GM13977 (cell line): ENCODE measurements around the gene CDON.

Experiments used
- DNase-seq: peaks from one replicate; pipeline ENCODE4 v3.0.0; 2012; ENCODE audit warnings: low spot score
- in situ Hi-C: fragments of 300-500 bp; cut with MboI; formaldehyde crosslinking; loops from one replicate; pipeline ENCODE4 v1.12.0; 2022; ENCODE audit warnings: low sequenced_read_pairs, low pct_unique_long_range_greater_than_20kb, mixed read lengths, inconsistent platforms; ENCODE audit not compliant: unreplicated experiment
- TF ChIP-seq, protein P1 (sequence below): IDR thresholded peaks from 2 replicates; pipeline ENCODE4 v1.5.1; 2012; ENCODE audit warnings: mild to moderate bottlenecking, control low read depth; ENCODE audit not compliant: insufficient read depth; ENCODE audit errors: extremely low read depth, missing control alignments

Gene CDON

GRCh38 chr11:125951731-125952130 is 110.9 kb downstream of the CDON start:
- TF ChIP-seq, protein P1, sequence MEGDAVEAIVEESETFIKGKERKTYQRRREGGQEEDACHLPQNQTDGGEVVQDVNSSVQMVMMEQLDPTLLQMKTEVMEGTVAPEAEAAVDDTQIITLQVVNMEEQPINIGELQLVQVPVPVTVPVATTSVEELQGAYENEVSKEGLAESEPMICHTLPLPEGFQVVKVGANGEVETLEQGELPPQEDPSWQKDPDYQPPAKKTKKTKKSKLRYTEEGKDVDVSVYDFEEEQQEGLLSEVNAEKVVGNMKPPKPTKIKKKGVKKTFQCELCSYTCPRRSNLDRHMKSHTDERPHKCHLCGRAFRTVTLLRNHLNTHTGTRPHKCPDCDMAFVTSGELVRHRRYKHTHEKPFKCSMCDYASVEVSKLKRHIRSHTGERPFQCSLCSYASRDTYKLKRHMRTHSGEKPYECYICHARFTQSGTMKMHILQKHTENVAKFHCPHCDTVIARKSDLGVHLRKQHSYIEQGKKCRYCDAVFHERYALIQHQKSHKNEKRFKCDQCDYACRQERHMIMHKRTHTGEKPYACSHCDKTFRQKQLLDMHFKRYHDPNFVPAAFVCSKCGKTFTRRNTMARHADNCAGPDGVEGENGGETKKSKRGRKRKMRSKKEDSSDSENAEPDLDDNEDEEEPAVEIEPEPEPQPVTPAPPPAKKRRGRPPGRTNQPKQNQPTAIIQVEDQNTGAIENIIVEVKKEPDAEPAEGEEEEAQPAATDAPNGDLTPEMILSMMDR = no peak
- in situ Hi-C loops = no loop called here

GRCh38 chr11:125950696-125951651 is 111.7 kb downstream of the CDON start:
- no peak for DNase-seq
- in situ Hi-C loops = no loop called here
- TF ChIP-seq, protein P1 = no peak

More at GRCh38 chr11:125951731-125952130, 110.9 kb downstream of the CDON start:
- DNase-seq = no peak

DNA sequence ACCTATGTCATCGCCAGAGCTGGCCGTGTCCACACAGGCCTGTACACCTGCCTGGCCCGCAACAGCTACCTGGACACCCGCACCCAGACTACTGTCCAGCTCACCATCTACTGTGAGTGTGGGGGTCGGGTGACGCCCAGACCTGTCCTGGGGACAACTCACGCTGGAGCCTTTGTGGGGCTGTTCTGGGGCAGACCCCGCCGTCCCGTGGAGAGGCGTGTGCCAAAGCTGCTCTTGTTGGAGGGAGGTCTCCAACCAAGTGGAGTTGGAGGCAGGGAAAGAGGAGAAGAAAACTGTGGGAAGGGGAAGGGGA is 112.5 kb downstream of the CDON start:
- in situ Hi-C loops = no loop called here
- TF ChIP-seq, protein P1 = no peak
- no peak for DNase-seq

DNA sequence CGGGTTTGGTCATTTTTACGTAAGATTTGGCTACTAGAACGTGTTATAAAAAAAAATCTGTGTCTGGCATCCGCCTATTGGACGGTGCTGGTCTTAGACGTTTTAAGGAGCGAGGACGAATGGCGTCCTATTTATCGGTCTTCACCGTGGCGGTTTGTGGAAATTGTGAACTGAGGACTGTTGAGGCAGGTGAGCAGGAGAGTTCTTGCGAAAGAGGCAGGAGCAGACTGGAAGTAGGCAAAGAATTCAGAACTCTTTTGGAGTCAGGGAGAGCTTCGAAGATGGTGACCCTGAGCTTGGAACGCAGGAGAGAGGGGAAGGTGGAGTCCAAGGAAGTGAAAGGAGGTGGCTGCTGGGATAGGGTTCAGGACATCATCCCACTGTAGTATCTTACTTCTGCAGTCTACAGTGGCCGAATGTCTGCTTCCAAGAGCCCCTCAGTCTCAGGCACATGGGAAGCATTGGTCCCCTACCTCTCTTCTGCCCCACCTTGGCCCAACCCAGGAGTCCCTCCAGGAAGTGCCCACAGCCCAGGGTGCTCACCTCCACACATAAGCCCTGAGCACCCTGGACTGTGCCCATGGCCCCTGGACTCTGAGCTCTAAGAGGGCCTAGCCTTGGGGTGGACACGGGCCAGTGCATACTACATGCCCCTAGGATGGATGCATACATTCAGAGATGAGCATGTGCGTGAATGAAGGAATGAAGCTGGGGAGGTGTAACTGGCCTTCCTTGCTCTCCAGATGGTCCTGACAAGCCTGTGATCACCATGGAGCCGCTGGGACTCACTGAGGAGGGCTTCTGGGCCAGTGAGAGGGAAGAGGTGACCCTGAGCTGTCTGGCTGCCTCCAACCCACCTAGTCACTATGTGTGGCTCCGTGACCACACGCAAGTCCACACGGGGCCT is 113.1 kb downstream of the CDON start:
- DNase-seq = no peak
- in situ Hi-C loops = no loop called here
- TF ChIP-seq, protein P1 = no peak

- TF ChIP-seq, protein P1 = no peak
- in situ Hi-C loops = no loop called here
- DNase-seq = no peak
Measured at GRCh38 chr11:125948278-125949051, 114.2 kb downstream of the CDON start.

- in situ Hi-C loops = no loop called here
- no peak for DNase-seq
- TF ChIP-seq, protein P1 = no peak
Measured at GRCh38 chr11:125947419-125948277, 115.0 kb downstream of the CDON start.
